Trophoblast cell (in vitro differentiated cells and primary cell): ENCODE results near the gene FBXW4.

Source experiments
- DNase-seq, 2 donors: peaks; one replicate each; pipeline ENCODE4 v3.0.0-alpha.2; 2016
- H2AFZ ChIP-seq: 2 replicates; pipeline ENCODE4 v1.6.1; 2013; ENCODE audit warnings: low read length, moderate library complexity, mild to moderate bottlenecking; ENCODE audit not compliant: insufficient read depth, poor library complexity
- H2AK5ac ChIP-seq: 2 replicates; pipeline ENCODE4 v1.6.1; 2013; ENCODE audit warnings: mild to moderate bottlenecking, low read length
- H2BK120ac ChIP-seq: 2 replicates; pipeline ENCODE4 v1.6.1; 2013; ENCODE audit warnings: low read length, mild to moderate bottlenecking, moderate library complexity; ENCODE audit not compliant: insufficient read depth, poor library complexity
- H2BK12ac ChIP-seq: 2 replicates; pipeline ENCODE4 v1.6.1; 2013; ENCODE audit warnings: mild to moderate bottlenecking, low read length, moderate library complexity
- H2BK5ac ChIP-seq: 2 replicates; pipeline ENCODE4 v1.6.1; 2013; ENCODE audit warnings: low read length, low read depth, moderate library complexity, mild to moderate bottlenecking; ENCODE audit not compliant: poor library complexity
- H3K14ac ChIP-seq: 2 replicates; pipeline ENCODE4 v1.6.1; 2013; ENCODE audit warnings: mild to moderate bottlenecking, low read length
- H3K18ac ChIP-seq: 2 replicates; pipeline ENCODE4 v1.6.1; 2013; ENCODE audit warnings: mild to moderate bottlenecking, low read length
- H3K23ac ChIP-seq: 2 replicates; pipeline ENCODE4 v1.6.1; 2013; ENCODE audit warnings: low read length
- H3K27ac ChIP-seq: 2 replicates; pipeline ENCODE4 v1.5.1; 2013; ENCODE audit warnings: low read depth, mild to moderate bottlenecking, inconsistent platforms, low read length, moderate library complexity
- H3K27me3 ChIP-seq: 2 replicates; pipeline ENCODE4 v1.6.1; 2013; ENCODE audit warnings: inconsistent platforms, mild to moderate bottlenecking, low read length, moderate library complexity; ENCODE audit not compliant: insufficient read depth
- H3K36me3 ChIP-seq, 2 experiments: 1 replicate in 1 of 2; 2 replicates in 1 of 2; pipeline ENCODE4 v1.6.1; 2013; ENCODE audit warnings: low read length in 2 of 2, mild to moderate bottlenecking in 2 of 2, moderate library complexity in 1 of 2; ENCODE audit not compliant: insufficient read depth in 2 of 2, control insufficient read depth in 1 of 2
- H3K4ac ChIP-seq: 2 replicates; pipeline ENCODE4 v1.6.1; 2013; ENCODE audit warnings: low read depth, mild to moderate bottlenecking, low read length, moderate library complexity
- H3K4me1 ChIP-seq, 2 experiments: 1 replicate in 1 of 2; 2 replicates in 1 of 2; pipeline ENCODE4 v1.6.1; 2013; ENCODE audit warnings: low read length in 2 of 2, mild to moderate bottlenecking in 2 of 2, moderate library complexity in 1 of 2; ENCODE audit not compliant: insufficient read depth in 2 of 2, control insufficient read depth in 1 of 2
- H3K4me2 ChIP-seq: 2 replicates; pipeline ENCODE4 v1.6.1; 2013; ENCODE audit warnings: inconsistent platforms, mild to moderate bottlenecking, low read length, moderate library complexity
- H3K4me3 ChIP-seq: 2 replicates; pipeline ENCODE4 v1.5.1; 2013; ENCODE audit warnings: mild to moderate bottlenecking, low read depth, low read length, inconsistent platforms
- H3K79me1 ChIP-seq: one replicate; pipeline ENCODE4 v1.6.1; 2013; ENCODE audit warnings: low read length
- H3K79me2 ChIP-seq: 2 replicates; pipeline ENCODE4 v1.6.1; 2013; ENCODE audit warnings: low read length, mild to moderate bottlenecking; ENCODE audit not compliant: control insufficient read depth, insufficient read depth, poor library complexity
- H3K9ac ChIP-seq: 2 replicates; pipeline ENCODE4 v1.6.1; 2013; ENCODE audit warnings: mild to moderate bottlenecking, low read length
- H3K9me3 ChIP-seq: 2 replicates; pipeline ENCODE4 v1.6.1; 2013; ENCODE audit warnings: low read depth, mild to moderate bottlenecking, control low read depth, inconsistent platforms, low read length; ENCODE audit not compliant: insufficient read depth
- H4K12ac ChIP-seq: 2 replicates; pipeline ENCODE4 v1.6.1; 2013; ENCODE audit warnings: low read depth, mild to moderate bottlenecking, low read length, moderate library complexity
- H4K8ac ChIP-seq: 2 replicates; pipeline ENCODE4 v1.6.1; 2013; ENCODE audit warnings: low read depth, mild to moderate bottlenecking, low read length, moderate library complexity
- H4K91ac ChIP-seq: one replicate; pipeline ENCODE4 v1.6.1; 2013; ENCODE audit warnings: low read depth, mild to moderate bottlenecking, low read length, moderate library complexity
- WGBS: extraction: QIAGEN DNeasy Blood & Tissue Kit; methylation state at CpG from one replicate; pipeline ENCODE4 v1.1.7; 2013; ENCODE audit warnings: missing lambda C conversion rate; ENCODE audit not compliant: insufficient read length, insufficient coverage; ENCODE audit errors: extremely low coverage; 5-methylcytosine and 5-hydroxymethylcytosine counted together

FBXW4 gene

GRCh38 chr10:101723176-101723575 is 28.2 kb upstream of the FBXW4 start:
- Histone ChIP-seq H2AK5ac (no peak overlapping the region), H3K4me3 (no peak overlapping the region), H3K27me3 (no peaks in the 10 kb centered on the region), H3K18ac (no peak overlapping the region), H3K4me1 (no peaks in the 10 kb centered on the region), H3K36me3 (no peaks in the 10 kb centered on the region), H3K79me2 (no peaks in the 10 kb centered on the region), H3K9ac (no peak overlapping the region), H3K27ac (no peak overlapping the region), H4K8ac (no peak overlapping the region), H3K4ac (no peak overlapping the region), H3K23ac (no peak overlapping the region), H4K12ac (no peak overlapping the region), H2AFZ (no peak overlapping the region), H3K14ac (no peak overlapping the region), H4K91ac (no peak overlapping the region), H2BK12ac (no peak overlapping the region), H3K4me2 (no peak overlapping the region), H3K9me3 (no peaks in the 10 kb centered on the region), H2BK5ac (no peak overlapping the region), H2BK120ac (no peak overlapping the region), H3K79me1 (no peaks in the 10 kb centered on the region)
- DNase-seq, result peak; percentile 64 to 65
- no CpG with 5 or more reads among the region's 3 CpGs for WGBS

DNA sequence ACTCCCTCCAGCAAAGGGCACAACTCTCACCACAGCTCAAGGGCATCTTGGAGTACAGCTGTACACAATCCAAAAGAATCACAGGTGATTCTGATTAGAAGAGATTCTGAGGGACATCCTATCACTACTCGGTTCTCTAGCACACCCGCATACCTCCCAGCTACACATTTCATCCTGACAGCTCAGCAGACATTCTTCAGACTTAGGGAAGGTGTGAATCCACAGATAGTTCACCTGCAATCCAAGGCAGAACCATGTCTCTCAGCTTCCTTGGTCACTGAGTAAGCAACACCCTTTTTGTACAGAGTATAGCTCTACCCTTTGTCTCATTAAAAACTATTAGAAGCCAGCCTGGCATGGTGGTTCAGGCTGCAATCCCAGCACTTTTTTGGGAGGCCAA is 26.8 kb upstream of the FBXW4 start:
- Histone ChIP-seq H3K4me1 (no peaks in the 10 kb centered on the region), H3K27ac (no peak overlapping the region), H2BK5ac (no peak overlapping the region), H3K18ac (no peak overlapping the region), H3K4ac (no peak overlapping the region), H4K12ac (no peak overlapping the region), H3K36me3 (no peaks in the 10 kb centered on the region), H2AFZ (no peak overlapping the region), H2BK120ac (no peak overlapping the region), H3K4me2 (no peak overlapping the region), H4K91ac (no peak overlapping the region), H3K9ac (no peak overlapping the region), H3K14ac (no peak overlapping the region), H4K8ac (no peak overlapping the region), H2BK12ac (no peak overlapping the region), H3K4me3 (no peak overlapping the region), H3K27me3 (no peaks in the 10 kb centered on the region), H3K23ac (peak overlapping the region; percentile 99), H3K79me2 (no peaks in the 10 kb centered on the region), H2AK5ac (no peak overlapping the region), H3K79me1 (no peaks in the 10 kb centered on the region), H3K9me3 (no peaks in the 10 kb centered on the region)
- DNase-seq, result peak; percentile 80 to 86
- no CpG with 5 or more reads among the region's 2 CpGs for WGBS

DNA sequence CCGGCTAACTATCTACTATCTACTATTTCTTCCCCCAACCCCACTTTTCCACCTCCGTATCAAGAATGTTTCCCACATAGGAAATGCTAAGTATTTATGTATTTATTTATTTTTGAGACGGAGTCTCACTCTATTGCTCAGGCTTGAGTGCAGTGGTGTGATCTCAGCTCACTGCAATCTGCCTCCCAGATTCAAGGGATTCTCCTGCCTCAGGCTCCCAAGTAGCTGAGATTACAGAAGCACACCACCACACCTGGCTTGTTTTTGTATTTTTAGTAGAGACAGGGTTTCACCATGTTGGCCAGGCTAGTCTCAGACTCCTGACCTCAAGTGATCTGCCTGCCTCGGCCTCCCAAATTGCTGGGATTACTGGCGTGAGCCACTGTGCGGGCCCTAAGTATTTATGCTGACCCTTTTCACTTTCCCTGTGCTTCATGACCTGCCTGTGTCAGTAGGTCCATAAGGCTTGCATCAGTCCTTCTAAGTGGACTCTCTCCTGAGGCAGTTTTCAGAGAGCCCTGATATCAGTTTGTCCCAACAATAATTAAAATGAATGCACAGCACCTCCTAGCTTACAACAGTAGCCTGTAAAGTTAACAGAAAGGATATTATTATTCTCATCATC is 25.7 kb upstream of the FBXW4 start:
- H3K36me3 ChIP-seq, result no peaks in the 10 kb centered on the region
- 100% methylated on average over 1 of the region's 6 CpGs for WGBS
- H2BK12ac ChIP-seq, result no peak overlapping the region
- H3K27ac ChIP-seq, result no peak overlapping the region
- H4K8ac ChIP-seq, result no peak overlapping the region
- H3K18ac ChIP-seq, result no peak overlapping the region
- no peak overlapping the region for H3K4me2 ChIP-seq
- H3K4ac ChIP-seq, result no peak overlapping the region
- H3K79me2 ChIP-seq, result no peaks in the 10 kb centered on the region
- H2BK120ac ChIP-seq, result no peak overlapping the region
- H3K9ac ChIP-seq, result no peak overlapping the region
- H2AFZ ChIP-seq, result no peak overlapping the region
- H2BK5ac ChIP-seq, result no peak overlapping the region
- H3K14ac ChIP-seq, result no peak overlapping the region
- H3K27me3 ChIP-seq, result no peaks in the 10 kb centered on the region
- H3K79me1 ChIP-seq, result no peaks in the 10 kb centered on the region
- no peak overlapping the region for H4K12ac ChIP-seq
- peak; percentile 85 to 88 for DNase-seq
- no peak overlapping the region for H3K4me3 ChIP-seq
- no peak overlapping the region for H3K23ac ChIP-seq
- no peaks in the 10 kb centered on the region for H3K9me3 ChIP-seq
- H3K4me1 ChIP-seq, result no peaks in the 10 kb centered on the region
- H2AK5ac ChIP-seq, result no peak overlapping the region
- H4K91ac ChIP-seq, result no peak overlapping the region

- H3K79me2 ChIP-seq, result no peaks in the 10 kb centered on the region
- no peak overlapping the region for H3K23ac ChIP-seq
- H3K9ac ChIP-seq, result no peak overlapping the region
- no peak overlapping the region for H4K12ac ChIP-seq
- no peaks in the 10 kb centered on the region for H3K4me1 ChIP-seq
- no peak overlapping the region for H2AFZ ChIP-seq
- H3K14ac ChIP-seq, result no peak overlapping the region
- H3K18ac ChIP-seq, result no peak overlapping the region
- H2BK120ac ChIP-seq, result no peak overlapping the region
- no peak overlapping the region for H3K4me2 ChIP-seq
- H4K8ac ChIP-seq, result no peak overlapping the region
- H3K27me3 ChIP-seq, result no peaks in the 10 kb centered on the region
- no peak overlapping the region for H3K27ac ChIP-seq
- H3K4me3 ChIP-seq, result no peak overlapping the region
- H3K79me1 ChIP-seq, result no peaks in the 10 kb centered on the region
- no peak overlapping the region for H2BK5ac ChIP-seq
- no peak overlapping the region for H2AK5ac ChIP-seq
- no peaks in the 10 kb centered on the region for H3K36me3 ChIP-seq
- H3K4ac ChIP-seq, result no peak overlapping the region
- no peak overlapping the region for H2BK12ac ChIP-seq
- DNase-seq, result no peak
- WGBS, result no CpG with 5 or more reads among the region's 3 CpGs
- no peaks in the 10 kb centered on the region for H3K9me3 ChIP-seq
- no peak overlapping the region for H4K91ac ChIP-seq
Measured at GRCh38 chr10:101718690-101719275, 23.8 kb upstream of the FBXW4 start.
